AML-193 (cell line): ENCODE results near the gene WNT7A.

Experiments used
- DNase-seq, 2 experiments: peaks; one replicate each; lab custom pipeline; 2025; lab: John Stamatoyannopoulos, UW

The WNT7A gene

GRCh38 chr3:13884851-13885703 lies 5.2 kb upstream of the WNT7A start:
- DNase-seq = peak; percentile 33 to 50

GRCh38 chr3:13883681-13884080 lies 3.8 kb upstream of the WNT7A start:
- no peak for DNase-seq

- DNase-seq = no peak
Observed at GRCh38 chr3:13882876-13883275, 3.0 kb upstream of the WNT7A start.

GRCh38 chr3:13881536-13882410 lies 1.9 kb upstream of the WNT7A start:
- DNase-seq = no peak

- no peak for DNase-seq
Observed at GRCh38 chr3:13880811-13881156, 913 bp upstream of the WNT7A start.

- DNase-seq = no peak
Observed at GRCh38 chr3:13879102-13879945, 547 bp downstream of the WNT7A start.

GRCh38 chr3:13878281-13879101 lies 1.4 kb downstream of the WNT7A start:
- DNase-seq = no peak

- no peak for DNase-seq
Observed at GRCh38 chr3:13877911-13878280, 2.0 kb downstream of the WNT7A start.

- DNase-seq = no peak
Observed at GRCh38 chr3:13876451-13877100, 3.3 kb downstream of the WNT7A start.

GRCh38 chr3:13874891-13875290 lies 5.0 kb downstream of the WNT7A start:
- no peak for DNase-seq

GRCh38 chr3:13873818-13874217 lies 6.1 kb downstream of the WNT7A start:
- no peak for DNase-seq

GRCh38 chr3:13872451-13872850 lies 7.4 kb downstream of the WNT7A start:
- no peak for DNase-seq

GRCh38 chr3:13871791-13872190 lies 8.1 kb downstream of the WNT7A start:
- no peak for DNase-seq

- DNase-seq = no peak
Observed at GRCh38 chr3:13870902-13871301, 9.0 kb downstream of the WNT7A start.

- no peak for DNase-seq
Observed at GRCh38 chr3:13869761-13870343, 10.0 kb downstream of the WNT7A start.

- no peak for DNase-seq
Observed at GRCh38 chr3:13868844-13869724, 10.8 kb downstream of the WNT7A start.

- no peak for DNase-seq
Observed at GRCh38 chr3:13867732-13868131, 12.1 kb downstream of the WNT7A start.

- DNase-seq = no peak
Observed at GRCh38 chr3:13866041-13866965, 13.6 kb downstream of the WNT7A start.
